Progenitor cell of endocrine pancreas (in vitro differentiated cells): ENCODE data around the gene TMED10. TPM values are rescaled to one million over a fixed set of nuclear protein-coding genes. Genes with fewer than 3 reads are reported as not detected.
"Not testable (repeated sequence)": the region's sequence is repeated elsewhere in the genome, so short reads cannot be mapped to it uniquely, and the experiment has no call there.

Source experiments
- DNase-seq: peaks from one replicate; pipeline ENCODE4 v3.0.0; 2021; ENCODE audit warnings: low spot score; ENCODE audit not compliant: unreplicated experiment
- H3K27ac Mint-ChIP-seq: 2 replicates; pipeline ENCODE4 v1.8.0; 2021; ENCODE audit warnings: mild to moderate bottlenecking, moderate library complexity, mixed read lengths
- H3K27me3 Mint-ChIP-seq: 2 replicates; pipeline ENCODE4 v1.8.0; 2021; ENCODE audit warnings: mixed read lengths
- H3K36me3 Mint-ChIP-seq: 2 replicates; pipeline ENCODE4 v1.8.0; 2022; ENCODE audit warnings: mixed read lengths; ENCODE audit not compliant: insufficient read depth
- H3K4me1 Mint-ChIP-seq: 2 replicates; pipeline ENCODE4 v1.8.0; 2021; ENCODE audit warnings: low read depth, mixed read lengths
- H3K4me3 Mint-ChIP-seq: 2 replicates; pipeline ENCODE4 v1.8.0; 2021; ENCODE audit warnings: low read depth, mild to moderate bottlenecking, moderate library complexity, mixed read lengths
- H3K9me3 Mint-ChIP-seq: 2 replicates; pipeline ENCODE4 v1.8.0; 2021; ENCODE audit warnings: low read depth, mixed read lengths
- total RNA-seq: library from RNA; stranded (reverse); gene quantifications from 2 replicates; pipeline ENCODE4 v1.2.1, GENCODE V29; 2021
- TF ChIP-seq, protein P1 (sequence below): fragments of 200-600 bp; sonication (generic); IDR thresholded peaks from one replicate; pipeline ENCODE4 v1.5.0; 2021; ENCODE audit warnings: antibody characterized with exemption, mild to moderate bottlenecking; ENCODE audit not compliant: unreplicated experiment

TMED10 gene
- total RNA-seq, 1 donor from 2014 or later = 288 TPM

DNA sequence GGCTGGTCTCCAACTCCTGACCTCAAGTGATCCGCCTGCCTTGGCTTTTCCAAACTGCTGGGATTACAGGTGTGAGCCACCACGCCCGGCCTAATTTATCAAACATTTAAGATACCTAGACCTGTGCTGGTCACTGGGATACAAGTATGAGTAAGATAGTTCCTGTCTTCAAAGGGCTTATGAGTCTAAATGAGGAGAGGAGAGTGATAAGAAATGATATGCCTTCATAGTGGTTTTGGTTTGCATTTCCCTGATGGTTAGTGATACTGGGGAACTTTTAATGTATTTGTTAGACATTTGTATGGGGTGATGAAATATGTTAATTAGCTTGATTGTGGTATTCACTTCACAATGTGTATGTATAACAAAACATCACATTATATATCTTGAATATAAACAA, 21.2 kb downstream of the TMED10 start:
- DNase-seq = no peak
- Mint-ChIP-seq H3K36me3 (peaks cover 5% of the 10 kb centered on the region), H3K4me1 (peaks cover 8% of the 10 kb centered on the region), H3K27ac (no peak overlapping the region), H3K27me3 (no peaks in the 10 kb centered on the region), H3K9me3 (no peaks in the 10 kb centered on the region), H3K4me3 (no peak overlapping the region)
- TF ChIP-seq, protein P1, sequence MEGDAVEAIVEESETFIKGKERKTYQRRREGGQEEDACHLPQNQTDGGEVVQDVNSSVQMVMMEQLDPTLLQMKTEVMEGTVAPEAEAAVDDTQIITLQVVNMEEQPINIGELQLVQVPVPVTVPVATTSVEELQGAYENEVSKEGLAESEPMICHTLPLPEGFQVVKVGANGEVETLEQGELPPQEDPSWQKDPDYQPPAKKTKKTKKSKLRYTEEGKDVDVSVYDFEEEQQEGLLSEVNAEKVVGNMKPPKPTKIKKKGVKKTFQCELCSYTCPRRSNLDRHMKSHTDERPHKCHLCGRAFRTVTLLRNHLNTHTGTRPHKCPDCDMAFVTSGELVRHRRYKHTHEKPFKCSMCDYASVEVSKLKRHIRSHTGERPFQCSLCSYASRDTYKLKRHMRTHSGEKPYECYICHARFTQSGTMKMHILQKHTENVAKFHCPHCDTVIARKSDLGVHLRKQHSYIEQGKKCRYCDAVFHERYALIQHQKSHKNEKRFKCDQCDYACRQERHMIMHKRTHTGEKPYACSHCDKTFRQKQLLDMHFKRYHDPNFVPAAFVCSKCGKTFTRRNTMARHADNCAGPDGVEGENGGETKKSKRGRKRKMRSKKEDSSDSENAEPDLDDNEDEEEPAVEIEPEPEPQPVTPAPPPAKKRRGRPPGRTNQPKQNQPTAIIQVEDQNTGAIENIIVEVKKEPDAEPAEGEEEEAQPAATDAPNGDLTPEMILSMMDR = no peak

DNA sequence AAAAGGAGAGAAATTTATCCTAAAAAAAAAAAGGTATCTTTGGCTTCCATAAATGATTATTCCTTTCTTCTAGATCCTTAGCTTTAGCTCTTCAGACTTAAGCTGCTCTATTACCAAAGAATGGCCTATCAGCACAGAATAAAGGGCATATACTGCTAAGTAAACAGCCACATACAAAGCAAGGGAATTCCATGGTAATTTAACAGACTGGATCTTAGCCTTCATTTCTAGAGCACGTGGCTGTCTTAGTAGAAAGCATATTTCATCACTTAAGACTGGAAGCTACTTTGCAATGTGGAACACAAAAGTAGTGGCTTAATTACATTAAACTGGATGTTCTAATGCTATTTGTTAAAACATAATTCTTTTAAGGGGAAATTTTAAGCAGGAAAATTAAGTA, 23.1 kb downstream of the TMED10 start:
- H3K27ac Mint-ChIP-seq = peak overlapping the region; percentile 37
- H3K4me1 Mint-ChIP-seq = peaks cover 10% of the 10 kb centered on the region
- no peak overlapping the region for H3K4me3 Mint-ChIP-seq
- H3K27me3 Mint-ChIP-seq = no peaks in the 10 kb centered on the region
- H3K9me3 Mint-ChIP-seq = no peaks in the 10 kb centered on the region
- peaks cover 10% of the 10 kb centered on the region for H3K36me3 Mint-ChIP-seq
- DNase-seq = no peak
- TF ChIP-seq, protein P1 = no peak

DNA sequence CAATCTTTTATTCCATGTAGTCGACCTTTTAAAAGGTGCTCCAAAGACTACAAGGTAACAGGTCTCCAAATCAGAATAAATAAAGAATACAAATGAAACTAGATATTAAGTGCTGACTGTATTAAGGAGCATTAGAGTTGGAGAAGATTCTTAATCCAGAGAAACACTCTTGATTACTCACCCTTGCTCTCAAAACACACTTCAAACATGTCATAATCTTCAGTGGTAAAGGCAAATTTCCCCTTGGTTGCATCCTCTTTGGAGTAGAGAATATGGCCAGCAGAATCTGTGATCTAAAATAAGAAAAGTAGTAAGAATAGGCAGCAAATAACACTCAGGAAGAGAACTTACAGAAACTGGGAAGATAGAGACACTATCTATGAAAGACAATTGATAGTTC, 24.6 kb downstream of the TMED10 start:
- peaks cover 15% of the 10 kb centered on the region for H3K36me3 Mint-ChIP-seq
- no peak overlapping the region for H3K27ac Mint-ChIP-seq
- no peaks in the 10 kb centered on the region for H3K27me3 Mint-ChIP-seq
- DNase-seq = no peak
- H3K4me3 Mint-ChIP-seq = no peak overlapping the region
- no peaks in the 10 kb centered on the region for H3K9me3 Mint-ChIP-seq
- H3K4me1 Mint-ChIP-seq = peaks cover 16% of the 10 kb centered on the region
- TF ChIP-seq, protein P1 = no peak

DNA sequence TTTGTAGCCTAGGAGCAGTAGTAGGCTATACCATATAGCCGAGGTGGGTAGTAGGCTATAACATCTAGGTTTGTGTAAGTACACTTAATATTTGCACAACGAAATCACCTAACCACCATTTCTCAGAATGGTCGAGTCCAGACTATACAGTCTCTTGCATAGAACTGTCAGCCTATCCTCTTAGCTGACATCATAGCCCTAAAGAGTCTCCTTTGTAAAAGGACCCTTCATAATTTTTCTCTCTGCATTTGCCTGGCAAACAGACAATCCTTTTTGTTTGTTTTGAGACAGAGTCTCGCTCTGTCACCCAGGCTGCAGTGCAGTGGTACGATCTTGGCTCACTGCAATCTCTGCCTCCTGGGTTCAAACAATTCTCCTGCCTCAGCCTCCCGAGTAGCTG, 25.8 kb downstream of the TMED10 start:
- H3K27me3 Mint-ChIP-seq, H3K9me3 Mint-ChIP-seq, H3K27ac Mint-ChIP-seq, H3K4me3 Mint-ChIP-seq, DNase-seq: not testable (repeated sequence)
- H3K36me3 Mint-ChIP-seq = peaks cover 24% of the 10 kb centered on the region
- peaks cover 16% of the 10 kb centered on the region for H3K4me1 Mint-ChIP-seq

DNA sequence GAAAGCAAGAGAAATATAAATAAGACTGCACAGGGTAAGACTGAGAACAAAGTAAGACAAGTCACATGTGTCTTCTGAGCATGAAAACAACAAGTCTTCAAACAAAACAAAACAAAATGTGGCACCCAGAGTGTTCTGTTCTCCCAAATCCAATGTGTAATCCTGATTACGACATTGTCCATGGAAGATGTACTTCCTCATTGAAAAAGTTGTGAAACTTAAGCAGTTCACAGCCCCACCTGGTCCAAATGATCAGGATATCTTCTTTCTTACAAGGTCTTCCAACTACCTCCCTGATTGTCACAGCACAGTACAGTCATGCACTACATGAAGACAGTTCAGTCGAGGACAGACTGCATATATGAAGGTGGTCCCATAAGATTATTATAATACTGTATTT, 26.3 kb downstream of the TMED10 start:
- H3K4me3 Mint-ChIP-seq = no peak overlapping the region
- H3K4me1 Mint-ChIP-seq = peaks cover 14% of the 10 kb centered on the region
- H3K9me3 Mint-ChIP-seq = no peaks in the 10 kb centered on the region
- H3K36me3 Mint-ChIP-seq = peaks cover 24% of the 10 kb centered on the region
- no peak for DNase-seq
- H3K27ac Mint-ChIP-seq = no peak overlapping the region
- H3K27me3 Mint-ChIP-seq = no peaks in the 10 kb centered on the region
- TF ChIP-seq, protein P1 = no peak

DNA sequence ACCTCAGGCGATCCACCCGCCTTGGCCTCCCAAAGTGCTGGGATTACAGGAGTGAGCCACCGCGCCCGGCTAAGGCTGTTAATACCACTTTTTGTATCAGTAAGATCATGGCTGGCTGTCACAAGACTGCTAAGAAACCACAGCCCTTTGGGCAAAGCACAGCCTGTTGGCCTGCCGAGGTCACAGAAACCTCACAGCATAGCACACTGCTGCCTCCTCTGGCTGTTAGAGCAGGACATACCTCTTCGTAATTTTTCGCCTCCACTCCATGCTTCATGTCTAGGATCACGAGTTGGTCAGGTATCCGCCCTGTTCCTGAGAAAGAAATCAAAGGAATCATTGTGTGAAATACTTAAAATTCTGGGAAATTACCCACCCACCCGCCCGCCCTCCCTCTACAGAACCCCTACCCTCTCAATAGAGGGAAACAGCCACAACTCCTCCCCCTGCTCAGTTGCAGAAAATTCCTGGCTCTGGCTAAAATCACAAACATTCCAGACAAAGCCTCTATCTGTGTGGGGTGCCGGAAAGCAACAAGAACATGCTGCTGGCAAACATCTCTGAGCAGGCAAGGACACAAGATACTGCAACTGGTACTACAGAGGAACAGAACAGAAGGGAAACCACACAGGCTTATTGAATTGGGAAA, 28.9 kb downstream of the TMED10 start:
- Mint-ChIP-seq H3K27ac (peak overlapping the region; percentile 87), H3K27me3 (no peaks in the 10 kb centered on the region), H3K36me3 (peaks cover 28% of the 10 kb centered on the region), H3K4me1 (peaks cover 11% of the 10 kb centered on the region), H3K9me3 (no peaks in the 10 kb centered on the region), H3K4me3 (no peak overlapping the region)
- DNase-seq = peak; percentile 17
- TF ChIP-seq, protein P1 = peak; percentile 50
